Astrocyte (in vitro differentiated cells and primary cell): Measurements from ENCODE around the gene ARHGAP12. TPM values are rescaled to one million over a fixed set of nuclear protein-coding genes. Genes with fewer than 3 reads are reported as not detected.
A peak's percentile ranks its signal among the peaks of the same experiment; 100 is the strongest.

Experiments used
- DNase-seq: peaks from one replicate; pipeline ENCODE4 v3.0.0-alpha.2; 2010; ENCODE audit warnings: low read depth
- FAIRE-seq: peaks from 2 replicates; lab custom pipeline; 2011; peaks lifted over from hg19 to GRCh38; lab: Jason Lieb, UNC
- H2AFZ ChIP-seq: 2 replicates; pipeline ENCODE4 v1.6.0; 2012; ENCODE audit warnings: low read depth, low read length, inconsistent platforms
- H3K27ac ChIP-seq: 2 replicates; pipeline ENCODE4 v1.5.1; 2011; ENCODE audit warnings: low read depth, low read length, inconsistent platforms
- H3K27me3 ChIP-seq: 2 replicates; pipeline ENCODE4 v1.6.0; 2011; ENCODE audit warnings: low read length, inconsistent platforms; ENCODE audit not compliant: insufficient read depth
- H3K36me3 ChIP-seq: 2 replicates; pipeline ENCODE4 v1.5.1; 2011; ENCODE audit warnings: low read length, inconsistent platforms; ENCODE audit not compliant: insufficient read depth
- H3K4me1 ChIP-seq: 2 replicates; pipeline ENCODE4 v1.5.1; 2011; ENCODE audit warnings: low read length, inconsistent platforms; ENCODE audit not compliant: insufficient read depth
- H3K4me2 ChIP-seq: 2 replicates; pipeline ENCODE4 v1.6.0; 2012; ENCODE audit warnings: low read length, inconsistent platforms
- H3K4me3 ChIP-seq: 2 replicates; pipeline ENCODE4 v1.5.1; 2011; ENCODE audit warnings: low read depth, mild to moderate bottlenecking, low read length, inconsistent platforms; ENCODE audit not compliant: insufficient read depth
- H3K79me2 ChIP-seq: 2 replicates; pipeline ENCODE4 v1.6.0; 2012; ENCODE audit warnings: mild to moderate bottlenecking, low read length, inconsistent platforms; ENCODE audit not compliant: insufficient read depth
- H3K9ac ChIP-seq: 2 replicates; pipeline ENCODE4 v1.6.0; 2012; ENCODE audit warnings: mild to moderate bottlenecking, low read length, inconsistent platforms
- H3K9me3 ChIP-seq: 2 replicates; pipeline ENCODE4 v1.5.1; 2012; ENCODE audit warnings: low read depth, mild to moderate bottlenecking, low read length, inconsistent platforms; ENCODE audit not compliant: insufficient read depth
- H4K20me1 ChIP-seq: 2 replicates; pipeline ENCODE4 v1.6.0; 2012; ENCODE audit warnings: low read length, inconsistent platforms; ENCODE audit not compliant: insufficient read depth
- H3K27ac Mint-ChIP-seq: one replicate; pipeline ENCODE4 v1.8.0; 2021; ENCODE audit warnings: mild to moderate bottlenecking, mixed read lengths; ENCODE audit not compliant: unreplicated experiment
- H3K27me3 Mint-ChIP-seq: one replicate; pipeline ENCODE4 v1.8.0; 2021; ENCODE audit warnings: low read depth, mixed read lengths; ENCODE audit not compliant: unreplicated experiment
- H3K36me3 Mint-ChIP-seq: one replicate; pipeline ENCODE4 v1.8.0; 2021; ENCODE audit warnings: low read depth, mixed read lengths; ENCODE audit not compliant: unreplicated experiment
- H3K4me1 Mint-ChIP-seq: one replicate; pipeline ENCODE4 v1.8.0; 2021; ENCODE audit warnings: low read depth, mixed read lengths; ENCODE audit not compliant: unreplicated experiment
- H3K4me3 Mint-ChIP-seq: one replicate; pipeline ENCODE4 v1.8.0; 2021; ENCODE audit warnings: mild to moderate bottlenecking, moderate library complexity, mixed read lengths; ENCODE audit not compliant: unreplicated experiment
- H3K9me3 Mint-ChIP-seq: one replicate; pipeline ENCODE4 v1.8.0; 2021; ENCODE audit warnings: mild to moderate bottlenecking, mixed read lengths; ENCODE audit not compliant: unreplicated experiment
- EZH2 ChIP-seq: IDR thresholded peaks from 2 replicates; pipeline ENCODE4 v1.6.1; 2012; ENCODE audit warnings: mild to moderate bottlenecking, low read length, inconsistent platforms; ENCODE audit not compliant: insufficient read depth
- total RNA-seq: library from RNA; stranded (reverse); gene quantifications from 2 replicates; pipeline ENCODE4 v1.2.1, GENCODE V29; 2021
- TF ChIP-seq, protein P1 (sequence below): IDR thresholded peaks from 2 replicates; pipeline ENCODE4 v1.5.1; 2011; ENCODE audit warnings: low read depth, mild to moderate bottlenecking, inconsistent platforms, low read length, moderate library complexity; ENCODE audit not compliant: insufficient read depth

ARHGAP12 gene
- total RNA-seq, 1 donor from 2014 or later: 24.9 TPM

- no peak for TF ChIP-seq EZH2
- TF ChIP-seq, protein P1, sequence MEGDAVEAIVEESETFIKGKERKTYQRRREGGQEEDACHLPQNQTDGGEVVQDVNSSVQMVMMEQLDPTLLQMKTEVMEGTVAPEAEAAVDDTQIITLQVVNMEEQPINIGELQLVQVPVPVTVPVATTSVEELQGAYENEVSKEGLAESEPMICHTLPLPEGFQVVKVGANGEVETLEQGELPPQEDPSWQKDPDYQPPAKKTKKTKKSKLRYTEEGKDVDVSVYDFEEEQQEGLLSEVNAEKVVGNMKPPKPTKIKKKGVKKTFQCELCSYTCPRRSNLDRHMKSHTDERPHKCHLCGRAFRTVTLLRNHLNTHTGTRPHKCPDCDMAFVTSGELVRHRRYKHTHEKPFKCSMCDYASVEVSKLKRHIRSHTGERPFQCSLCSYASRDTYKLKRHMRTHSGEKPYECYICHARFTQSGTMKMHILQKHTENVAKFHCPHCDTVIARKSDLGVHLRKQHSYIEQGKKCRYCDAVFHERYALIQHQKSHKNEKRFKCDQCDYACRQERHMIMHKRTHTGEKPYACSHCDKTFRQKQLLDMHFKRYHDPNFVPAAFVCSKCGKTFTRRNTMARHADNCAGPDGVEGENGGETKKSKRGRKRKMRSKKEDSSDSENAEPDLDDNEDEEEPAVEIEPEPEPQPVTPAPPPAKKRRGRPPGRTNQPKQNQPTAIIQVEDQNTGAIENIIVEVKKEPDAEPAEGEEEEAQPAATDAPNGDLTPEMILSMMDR: no peak
- Histone ChIP-seq H3K27ac (no peak overlapping the region), H3K36me3 (no peaks in the 10 kb centered on the region), H3K27me3 (no peaks in the 10 kb centered on the region), H2AFZ (no peak overlapping the region), H3K9ac (no peak overlapping the region), H3K4me1 (peaks cover 14% of the 10 kb centered on the region), H3K4me3 (no peak overlapping the region), H3K9me3 (no peaks in the 10 kb centered on the region), H4K20me1 (no peaks in the 10 kb centered on the region), H3K4me2 (no peak overlapping the region), H3K79me2 (no peaks in the 10 kb centered on the region)
- DNase-seq (peak; percentile 63), FAIRE-seq (peak; percentile 98)
- Mint-ChIP-seq H3K9me3 (no peaks in the 10 kb centered on the region), H3K36me3 (peaks cover 2% of the 10 kb centered on the region), H3K4me3 (no peak overlapping the region), H3K4me1 (peaks cover 26% of the 10 kb centered on the region), H3K27me3 (no peaks in the 10 kb centered on the region), H3K27ac (no peak overlapping the region)
Observed at GRCh38 chr10:31819391-31819820, 109.2 kb downstream of the ARHGAP12 start.

GRCh38 chr10:31816318-31816717 lies 112.3 kb downstream of the ARHGAP12 start:
- no peaks in the 10 kb centered on the region for H3K36me3 Mint-ChIP-seq
- TF ChIP-seq EZH2: no peak
- TF ChIP-seq, protein P1: no peak
- Histone ChIP-seq H3K9ac (no peak overlapping the region), H3K4me3 (no peak overlapping the region), H3K4me1 (peaks cover 14% of the 10 kb centered on the region), H3K79me2 (no peaks in the 10 kb centered on the region), H3K27me3 (no peaks in the 10 kb centered on the region), H3K4me2 (peak overlapping the region; percentile 35), H4K20me1 (no peaks in the 10 kb centered on the region), H3K36me3 (no peaks in the 10 kb centered on the region), H3K27ac (peak overlapping the region; percentile 34), H3K9me3 (no peaks in the 10 kb centered on the region), H2AFZ (no peak overlapping the region)
- H3K27me3 Mint-ChIP-seq: no peaks in the 10 kb centered on the region
- DNase-seq (peak; percentile 83), FAIRE-seq (peak; percentile 93)
- peaks cover 26% of the 10 kb centered on the region for H3K4me1 Mint-ChIP-seq
- H3K9me3 Mint-ChIP-seq: no peaks in the 10 kb centered on the region
- no peak overlapping the region for H3K4me3 Mint-ChIP-seq
- peak overlapping the region; percentile 94 for H3K27ac Mint-ChIP-seq
